Activated naive CD4-positive, alpha-beta T cell treated with anti-CD3 and anti-CD28 coated beads for 36 hours (primary cell): ENCODE results near the gene DCTPP1. TPM values are rescaled to one million over a fixed set of nuclear protein-coding genes. Genes with fewer than 3 reads are reported as not detected.
A peak's percentile ranks its signal among the peaks of the same experiment; 100 is the strongest.
"Not testable (repeated sequence)": the region's sequence is repeated elsewhere in the genome, so short reads cannot be mapped to it uniquely, and the experiment has no call there.

ENCODE experiments used
- CTCF ChIA-PET: fragments of 350-600 bp; sonication (Branson Sonifier 250); formaldehyde crosslinking; loops from one replicate; lab custom pipeline; 2021; ENCODE audit warnings: antibody characterized with exemption; lab: Charles Lee
- DNase-seq: peaks from one replicate; pipeline ENCODE4 v3.0.0-alpha.2; 2020
- H3K27ac Mint-ChIP-seq: one replicate; pipeline ENCODE4 v1.8.0; 2021; ENCODE audit warnings: mild to moderate bottlenecking, mixed read lengths
- H3K27me3 Mint-ChIP-seq: one replicate; pipeline ENCODE4 v1.8.0; 2021; ENCODE audit warnings: low read depth, mixed read lengths
- H3K36me3 Mint-ChIP-seq: one replicate; pipeline ENCODE4 v1.8.0; 2021; ENCODE audit warnings: low read depth, mixed read lengths
- H3K4me1 Mint-ChIP-seq: one replicate; pipeline ENCODE4 v1.8.0; 2021; ENCODE audit warnings: low read depth, mixed read lengths
- H3K4me3 Mint-ChIP-seq: one replicate; pipeline ENCODE4 v1.8.0; 2021; ENCODE audit warnings: mild to moderate bottlenecking, moderate library complexity, mixed read lengths
- H3K9me3 Mint-ChIP-seq: one replicate; pipeline ENCODE4 v1.8.0; 2021; ENCODE audit warnings: mixed read lengths
- intact Hi-C: fragments of 100-400 bp; cut with micrococcal nuclease; formaldehyde crosslinking; loops from one replicate; pipeline ENCODE4 v1.15.1; 2023
- total RNA-seq, 2 experiments: library from RNA; stranded (reverse); gene quantifications; one replicate each; pipeline ENCODE4 v1.2.3, GENCODE V29; 2021

DCTPP1 gene
- total RNA-seq, 2 experiments from 2014 or later = 69.9 to 73.0 TPM

GRCh38 chr16:30407804-30408534, 21.9 kb downstream of the DCTPP1 start:
- H3K36me3 Mint-ChIP-seq = peaks cover 9% of the 10 kb centered on the region
- peaks cover 33% of the 10 kb centered on the region for H3K4me1 Mint-ChIP-seq
- DNase-seq = no peak
- CTCF ChIA-PET = interaction anchor here (0.7 to 4.6 kb wide), 11 partner anchors 8 to 315 kb away, joined by 3 to 27 read pairs (median 9); partner anchors contain the start of genes DCTPP1, SEPTIN1 and ZNF48
- H3K4me3 Mint-ChIP-seq = peak overlapping the region; percentile 98
- H3K9me3 Mint-ChIP-seq = no peaks in the 10 kb centered on the region
- no peaks in the 10 kb centered on the region for H3K27me3 Mint-ChIP-seq
- H3K27ac Mint-ChIP-seq = peak overlapping the region; percentile 79
- intact Hi-C loops = loop anchor here (1.0 to 2.0 kb wide), 6 partner anchors 26 to 343 kb away; partner anchors contain the start of genes ALDOA, SEPTIN1 and TBC1D10B

- Mint-ChIP-seq H3K36me3 (peaks cover 9% of the 10 kb centered on the region), H3K4me1 (peaks cover 32% of the 10 kb centered on the region), H3K27me3 (no peaks in the 10 kb centered on the region), H3K4me3 (peak within 1 kb of the TSS; percentile 98), H3K9me3 (no peaks in the 10 kb centered on the region), H3K27ac (peak within 1 kb of the TSS; percentile 93)
- CTCF ChIA-PET = interaction anchor here (0.5 to 4.6 kb wide), 9 partner anchors 8 to 221 kb away, joined by 3 to 27 read pairs (median 8); partner anchors contain the start of genes DCTPP1, SEPTIN1 and ZNF48
- DNase-seq = peak; percentile 91
- intact Hi-C loops = loop anchor here (1.0 to 2.0 kb wide), 5 partner anchors 25 to 342 kb away; partner anchors contain the start of genes ALDOA, SEPTIN1 and TBC1D10B
Observed at GRCh38 chr16:30407102-30407803, 22.6 kb downstream of the DCTPP1 start, which contains the start of gene ZNF771. TSS of gene ZNF771 (plus strand) at chr16:30407606. CDS start at chr16:30408054, 448 bp downstream.

- peaks cover 28% of the 10 kb centered on the region for H3K4me1 Mint-ChIP-seq
- no peak for DNase-seq
- H3K27me3 Mint-ChIP-seq = no peaks in the 10 kb centered on the region
- peak overlapping the region; percentile 98 for H3K4me3 Mint-ChIP-seq
- CTCF ChIA-PET = interaction anchor here (1.0 to 4.6 kb wide), 8 partner anchors 8 to 222 kb away, joined by 3 to 27 read pairs (median 8); partner anchors contain the start of genes DCTPP1, SEPTIN1 and ZNF48
- H3K36me3 Mint-ChIP-seq = peaks cover 4% of the 10 kb centered on the region
- no peaks in the 10 kb centered on the region for H3K9me3 Mint-ChIP-seq
- intact Hi-C loops = loop anchor here (1.0 to 2.0 kb wide), 5 partner anchors 24 to 341 kb away; partner anchors contain the start of genes ALDOA, SEPTIN1 and TBC1D10B
- H3K27ac Mint-ChIP-seq = peak overlapping the region; percentile 93
Observed at GRCh38 chr16:30406795-30407101, 23.1 kb downstream of the DCTPP1 start.

DNA sequence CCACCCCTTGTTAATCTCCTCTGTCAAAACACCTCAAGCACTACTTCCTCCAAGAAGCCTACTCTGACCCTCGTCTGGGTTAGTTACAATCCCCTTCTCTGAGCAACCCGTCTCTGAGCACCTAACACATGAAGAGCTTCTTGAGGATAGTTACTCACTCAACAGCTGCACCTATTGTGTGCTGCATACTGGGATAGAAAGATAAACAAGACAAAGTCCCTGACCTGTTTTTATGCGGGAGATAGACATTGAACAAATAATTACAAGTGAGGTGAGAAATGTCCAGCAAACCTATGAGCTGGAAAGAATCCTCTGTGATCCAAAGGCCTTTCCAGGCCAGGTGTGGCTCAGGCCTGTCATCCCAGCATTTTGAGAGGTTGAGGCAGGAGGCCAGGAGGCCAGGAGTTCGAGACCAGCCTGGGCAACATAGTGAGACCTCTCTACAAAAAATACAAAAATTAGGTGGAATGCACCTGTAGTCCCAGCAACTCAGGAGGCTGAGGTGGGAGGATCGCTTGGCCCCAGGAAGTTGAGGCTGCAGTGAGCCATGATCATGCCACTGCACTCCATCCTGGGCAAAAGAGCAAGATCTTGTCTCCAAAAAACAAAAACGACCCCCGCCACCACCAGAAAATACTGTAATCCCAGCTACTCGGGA, 27.9 kb downstream of the DCTPP1 start:
- H3K4me1 Mint-ChIP-seq = peaks cover 32% of the 10 kb centered on the region
- H3K36me3 Mint-ChIP-seq = peaks cover 9% of the 10 kb centered on the region
- H3K27ac Mint-ChIP-seq = no peak overlapping the region
- peak overlapping the region; percentile 80 for H3K4me3 Mint-ChIP-seq
- no peaks in the 10 kb centered on the region for H3K9me3 Mint-ChIP-seq
- DNase-seq = no peak
- H3K27me3 Mint-ChIP-seq = no peaks in the 10 kb centered on the region
- intact Hi-C loops = no loop called here
- CTCF ChIA-PET = interaction anchor here (0.6 to 1.3 kb wide), 3 partner anchors 31 to 1307 kb away, joined by 3 to 6 read pairs (median 3); no protein-coding TSS in a partner anchor

GRCh38 chr16:30399435-30400186, 30.2 kb downstream of the DCTPP1 start:
- peak overlapping the region; percentile 83 for H3K27ac Mint-ChIP-seq
- peaks cover 38% of the 10 kb centered on the region for H3K4me1 Mint-ChIP-seq
- DNase-seq = no peak
- peak overlapping the region; percentile 80 for H3K4me3 Mint-ChIP-seq
- H3K9me3 Mint-ChIP-seq = no peaks in the 10 kb centered on the region
- CTCF ChIA-PET = interaction anchor here (1.0 kb wide), 1 partner anchor 10 kb away, joined by 5 read pairs; no protein-coding TSS in a partner anchor
- intact Hi-C loops = loop anchor here (1.0 kb wide), 1 partner anchor 10 kb away; no protein-coding TSS in a partner anchor
- H3K27me3 Mint-ChIP-seq = no peaks in the 10 kb centered on the region
- peaks cover 11% of the 10 kb centered on the region for H3K36me3 Mint-ChIP-seq

DNA sequence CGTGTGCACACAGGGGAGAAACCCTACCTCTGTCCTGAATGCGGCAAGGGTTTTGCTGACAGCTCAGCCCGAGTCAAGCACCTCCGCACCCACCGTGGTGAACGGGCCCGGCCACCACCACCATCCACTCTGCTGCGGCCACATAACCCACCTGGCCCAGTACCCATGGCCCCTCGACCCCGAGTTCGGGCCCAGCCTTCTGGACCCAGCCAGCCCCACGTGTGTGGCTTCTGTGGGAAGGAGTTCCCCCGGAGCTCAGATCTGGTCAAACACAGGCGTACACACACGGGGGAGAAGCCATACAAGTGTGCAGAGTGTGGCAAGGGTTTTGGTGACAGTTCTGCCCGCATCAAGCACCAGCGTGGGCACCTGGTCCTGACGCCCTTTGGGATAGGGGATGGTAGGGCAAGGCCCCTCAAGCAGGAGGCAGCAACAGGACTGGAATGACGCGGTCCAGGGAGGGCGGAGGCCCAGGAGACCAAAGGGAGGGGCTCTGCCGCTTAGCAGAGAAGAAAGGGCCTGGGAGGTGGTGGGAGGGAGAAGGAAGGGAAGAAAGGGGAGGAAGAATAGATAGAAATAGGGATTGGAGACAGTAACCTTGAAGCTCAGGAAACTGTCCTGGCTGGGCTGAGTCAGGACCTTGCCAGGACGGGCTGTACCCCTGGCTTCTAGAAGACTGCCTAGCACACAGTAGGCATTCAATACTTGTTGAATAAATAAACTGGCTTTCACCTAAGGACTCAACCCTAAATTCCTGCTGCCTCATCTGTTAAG, 31.0 kb downstream of the DCTPP1 start:
- CTCF ChIA-PET = interaction anchor here (1.0 to 1.6 kb wide), 2 partner anchors 8 to 10 kb away, joined by 4 to 5 read pairs; partner anchors contain the start of gene ZNF771
- Mint-ChIP-seq H3K9me3 (no peaks in the 10 kb centered on the region), H3K27me3 (no peaks in the 10 kb centered on the region), H3K4me1 (peaks cover 40% of the 10 kb centered on the region), H3K36me3 (peaks cover 11% of the 10 kb centered on the region), H3K27ac (no peak overlapping the region), H3K4me3 (peak overlapping the region; percentile 54)
- intact Hi-C loops = no loop called here
- DNase-seq = no peak

DNA sequence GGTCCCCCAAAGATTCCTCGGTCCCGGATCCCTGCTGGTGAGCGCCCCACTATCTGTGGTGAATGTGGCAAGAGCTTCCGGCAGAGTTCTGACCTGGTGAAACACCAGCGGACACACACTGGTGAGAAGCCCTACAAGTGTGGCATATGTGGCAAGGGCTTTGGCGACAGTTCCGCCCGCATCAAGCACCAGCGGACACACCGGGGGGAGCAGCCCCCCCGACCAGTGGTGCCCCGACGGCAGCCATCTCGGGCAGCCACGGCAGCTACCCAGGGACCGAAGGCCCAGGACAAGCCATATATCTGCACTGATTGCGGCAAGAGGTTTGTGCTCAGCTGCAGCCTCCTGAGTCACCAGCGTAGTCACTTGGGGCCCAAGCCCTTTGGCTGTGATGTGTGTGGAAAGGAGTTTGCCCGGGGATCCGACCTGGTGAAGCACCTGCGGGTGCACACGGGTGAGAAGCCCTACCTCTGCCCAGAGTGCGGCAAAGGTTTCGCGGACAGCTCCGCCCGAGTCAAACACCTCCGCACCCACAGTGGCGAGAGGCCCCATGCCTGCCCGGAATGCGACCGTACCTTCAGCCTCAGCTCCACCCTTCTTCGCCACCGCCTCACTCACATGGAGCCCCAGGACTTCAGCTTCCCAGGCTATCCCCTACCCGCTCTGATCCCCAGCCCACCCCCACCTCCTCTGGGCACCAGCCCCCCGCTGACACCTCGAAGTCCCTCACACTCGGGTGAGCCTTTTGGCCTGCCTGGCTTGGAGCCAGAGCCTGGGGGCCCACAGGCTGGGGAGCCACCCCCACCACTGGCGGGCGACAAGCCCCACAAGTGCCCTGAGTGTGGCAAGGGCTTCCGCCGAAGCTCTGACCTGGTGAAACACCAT, 31.8 kb downstream of the DCTPP1 start:
- Mint-ChIP-seq H3K4me1 (peaks cover 40% of the 10 kb centered on the region), H3K9me3 (no peaks in the 10 kb centered on the region), H3K36me3 (peaks cover 11% of the 10 kb centered on the region), H3K4me3 (no peak overlapping the region), H3K27me3 (no peaks in the 10 kb centered on the region), H3K27ac (no peak overlapping the region)
- no peak for DNase-seq
- intact Hi-C loops = no loop called here
- CTCF ChIA-PET = interaction anchor here (1.4 to 1.6 kb wide), 2 partner anchors 9 to 12 kb away, joined by 3 to 4 read pairs; partner anchors contain the start of gene ZNF771

DNA sequence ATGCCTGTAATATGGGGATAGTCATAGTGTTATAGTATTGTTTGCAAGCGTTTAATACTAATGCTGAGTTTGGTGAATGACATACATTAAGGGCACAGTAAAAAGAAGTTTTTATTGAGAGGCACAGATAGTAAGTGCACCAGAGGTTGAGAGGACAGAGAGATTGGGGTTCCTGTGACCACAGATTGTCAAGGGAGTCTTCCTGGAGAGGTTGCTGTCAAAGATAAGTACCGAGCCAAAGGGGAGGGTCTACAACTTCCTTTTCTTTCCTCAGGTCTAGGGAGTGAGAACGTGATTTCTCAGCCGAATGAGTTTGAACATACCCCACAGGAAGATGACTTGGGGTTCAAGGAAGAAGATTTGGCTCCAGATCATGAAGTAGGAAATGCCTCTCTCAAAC, 32.8 kb downstream of the DCTPP1 start:
- Mint-ChIP-seq H3K4me1 (peaks cover 40% of the 10 kb centered on the region), H3K9me3 (no peaks in the 10 kb centered on the region), H3K27me3 (no peaks in the 10 kb centered on the region), H3K4me3 (peak overlapping the region; percentile 94), H3K36me3 (peaks cover 11% of the 10 kb centered on the region), H3K27ac (no peak overlapping the region)
- DNase-seq = no peak
- intact Hi-C loops = no loop called here
- CTCF ChIA-PET = interaction anchor here (1.4 to 5.2 kb wide), 2 partner anchors 13 to 14 kb away, joined by 3 to 30 read pairs; partner anchors contain the start of gene SEPTIN1

DNA sequence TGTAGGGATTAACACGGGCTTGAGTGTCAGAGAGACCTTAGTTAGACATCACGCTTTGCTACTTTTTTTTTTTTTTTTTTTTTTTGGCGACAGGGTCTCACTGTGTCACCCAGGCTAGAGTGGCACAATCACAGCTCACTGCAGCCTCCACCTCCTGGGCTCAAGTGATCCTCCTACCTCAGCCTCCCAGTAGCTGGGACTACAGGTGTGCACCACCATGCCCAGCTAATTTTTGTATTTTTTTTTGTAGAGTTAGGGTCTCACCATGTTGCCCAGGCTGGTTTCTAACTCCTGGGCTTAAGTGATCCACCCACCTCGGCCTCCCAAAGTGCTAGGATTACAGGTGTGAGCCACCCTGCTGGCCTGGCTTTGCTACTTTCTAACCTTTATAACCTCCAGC, 33.2 kb downstream of the DCTPP1 start:
- CTCF ChIA-PET = interaction anchor here (1.3 to 5.2 kb wide), 5 partner anchors 11 to 27 kb away, joined by 3 to 30 read pairs (median 9); partner anchors contain the start of genes SEPTIN1 and ZNF771
- Mint-ChIP-seq H3K36me3 (peaks cover 11% of the 10 kb centered on the region), H3K4me1 (peaks cover 39% of the 10 kb centered on the region), H3K4me3 (peak overlapping the region; percentile 94)
- H3K27ac Mint-ChIP-seq, H3K27me3 Mint-ChIP-seq, intact Hi-C loops, DNase-seq, H3K9me3 Mint-ChIP-seq: not testable (repeated sequence)
